Breast epithelium (tissue), 3 donors: ENCODE data around the gene RTN4R.

ENCODE experiments used
- POLR2A ChIP-seq: fragments of 450-650 bp; IDR thresholded peaks from one replicate; pipeline ENCODE4 v1.6.1; 2016; ENCODE audit warnings: antibody characterized with exemption, mild to moderate bottlenecking, moderate library complexity
- TF ChIP-seq, protein P1 (sequence below), 3 donors: fragments of 450-650 bp; IDR thresholded peaks; one replicate each; pipeline ENCODE4 v1.5.1; 2016 to 2017; ENCODE audit warnings: antibody characterized with exemption in 3 of 3, mild to moderate bottlenecking in 3 of 3, moderate library complexity in 3 of 3

GRCh38 chr22:20238536-20238900 is 29.6 kb downstream of the RTN4R start:
- no peak for TF ChIP-seq POLR2A
- TF ChIP-seq, protein P1, sequence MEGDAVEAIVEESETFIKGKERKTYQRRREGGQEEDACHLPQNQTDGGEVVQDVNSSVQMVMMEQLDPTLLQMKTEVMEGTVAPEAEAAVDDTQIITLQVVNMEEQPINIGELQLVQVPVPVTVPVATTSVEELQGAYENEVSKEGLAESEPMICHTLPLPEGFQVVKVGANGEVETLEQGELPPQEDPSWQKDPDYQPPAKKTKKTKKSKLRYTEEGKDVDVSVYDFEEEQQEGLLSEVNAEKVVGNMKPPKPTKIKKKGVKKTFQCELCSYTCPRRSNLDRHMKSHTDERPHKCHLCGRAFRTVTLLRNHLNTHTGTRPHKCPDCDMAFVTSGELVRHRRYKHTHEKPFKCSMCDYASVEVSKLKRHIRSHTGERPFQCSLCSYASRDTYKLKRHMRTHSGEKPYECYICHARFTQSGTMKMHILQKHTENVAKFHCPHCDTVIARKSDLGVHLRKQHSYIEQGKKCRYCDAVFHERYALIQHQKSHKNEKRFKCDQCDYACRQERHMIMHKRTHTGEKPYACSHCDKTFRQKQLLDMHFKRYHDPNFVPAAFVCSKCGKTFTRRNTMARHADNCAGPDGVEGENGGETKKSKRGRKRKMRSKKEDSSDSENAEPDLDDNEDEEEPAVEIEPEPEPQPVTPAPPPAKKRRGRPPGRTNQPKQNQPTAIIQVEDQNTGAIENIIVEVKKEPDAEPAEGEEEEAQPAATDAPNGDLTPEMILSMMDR (IDR thresholded peaks at IDR 0.05), result no peak
